Spleen (tissue), 11 donors: ENCODE measurements around the gene OTX2. TPM values are rescaled to one million over a fixed set of nuclear protein-coding genes. Genes with fewer than 3 reads are reported as not detected.

Source experiments
- DNase-seq: peaks from one replicate; pipeline ENCODE4 v3.0.0-alpha.2; 2020
- H3K27ac ChIP-seq, 8 donors: fragments of 200-600 bp; sonication (generic) in 7 of 8; 1 replicate in 4 of 8; 2 replicates in 4 of 8; pipeline versions ENCODE4 v1.5.0 to v1.8.0; 2016 to 2021; ENCODE audit warnings: inconsistent platforms in 4 of 8, mild to moderate bottlenecking in 4 of 8, moderate library complexity in 1 of 8
- H3K27me3 ChIP-seq, 7 donors: fragments of 200-600 bp; sonication (generic) in 6 of 7; replicated peaks in 1 of 7; 1 replicate in 4 of 7; 2 replicates in 3 of 7; pipeline versions ENCODE4 v1.5.0 to v1.8.0; 2016 to 2021; ENCODE audit warnings: inconsistent platforms in 3 of 7, mild to moderate bottlenecking in 1 of 7
- H3K36me3 ChIP-seq, 6 donors: fragments of 200-600 bp; sonication (generic) in 5 of 6; 1 replicate in 4 of 6; 2 replicates in 2 of 6; pipeline versions ENCODE4 v1.5.0 to v1.8.0; 2016 to 2021; ENCODE audit warnings: inconsistent platforms in 2 of 6
- H3K4me1 ChIP-seq, 6 donors: fragments of 200-600 bp; sonication (generic) in 5 of 6; 1 replicate in 3 of 6; 2 replicates in 3 of 6; pipeline versions ENCODE4 v1.5.0 to v1.8.0; 2016 to 2021; ENCODE audit warnings: inconsistent platforms in 3 of 6
- H3K4me3 ChIP-seq, 8 donors: fragments of 200-600 bp; sonication (generic) in 7 of 8; 1 replicate in 4 of 8; 2 replicates in 4 of 8; pipeline versions ENCODE4 v1.5.0 to v1.8.0; 2016 to 2021; ENCODE audit warnings: inconsistent platforms in 4 of 8, mild to moderate bottlenecking in 4 of 8, moderate library complexity in 2 of 8
- H3K9me3 ChIP-seq, 8 donors: fragments of 200-600 bp; sonication (generic) in 7 of 8; 1 replicate in 4 of 8; 2 replicates in 4 of 8; pipeline versions ENCODE4 v1.5.0 to v1.8.0; 2016 to 2021; ENCODE audit warnings: inconsistent platforms in 4 of 8
- CTCF ChIP-seq, 11 experiments: fragments of 200-600 bp in 7 of 11; fragments of 450-650 bp in 4 of 11; sonication (generic) in 4 of 11; IDR thresholded peaks in 8 of 11; conservative IDR thresholded peaks in 3 of 11; 1 replicate in 7 of 11; 2 replicates in 4 of 11; pipeline versions ENCODE4 v1.4.0 to v1.8.0; 2016 to 2021; ENCODE audit warnings: antibody characterized with exemption in 11 of 11, inconsistent platforms in 4 of 11, mild to moderate bottlenecking in 1 of 11
- POLR2A ChIP-seq, 3 donors: fragments of 450-650 bp; IDR thresholded peaks; one replicate each; pipeline ENCODE4 v1.5.1; 2017; ENCODE audit warnings: antibody characterized with exemption in 3 of 3, mild to moderate bottlenecking in 1 of 3
- POLR2AphosphoS5 ChIP-seq, 3 donors: sonication (generic); formaldehyde crosslinking; IDR thresholded peaks; one replicate each; pipeline ENCODE4 v1.5.1; 2017; ENCODE audit warnings: antibody characterized with exemption in 3 of 3
- WGBS, 5 donors: extraction: QIAGEN DNeasy Blood & Tissue Kit in 3 of 5; methylation state at CpG; one replicate each; pipeline versions ENCODE4 v1.1.5 to v1.1.7; 2013 to 2018; 5-methylcytosine and 5-hydroxymethylcytosine counted together
- intact Hi-C: fragments of 100-400 bp; cut with DNase I; formaldehyde crosslinking; loops from one replicate; pipeline ENCODE4 v1.15.0; 2023; ENCODE audit warnings: low total_unique reads
- polyA plus RNA-seq, 3 donors: library from polyadenylated mRNA; stranded (reverse); fragments of 200-250 nt; gene quantifications; one replicate each; pipeline ENCODE4 v1.2.1, GENCODE V29; 2013
- total RNA-seq, 7 donors: library from RNA; depleted of rRNA in 3 of 7; stranded (reverse); fragments of >200 nt in 3 of 7; fragmentation: NEBNext Ultra II Directional in 4 of 7; extraction: Animal tissue kit (Norgen Biotek cat#: 25700) in 4 of 7; gene quantifications; one replicate each; pipeline versions ENCODE4 v1.1.0 to v1.2.1, GENCODE V29; 2016 to 2021
- donor health status: healthy with polysubstance abuse.
- donor health status: DM: no; HTN: no; CAD: no; lungs with moderate emphysema.
- donor health status: DM: no; HTN: no; CAD: no.
- donor health status: Bipolar disorder and iron deficiency.
- donor health status: healthy.
- donor health status: DM: no; HTN: no; CAD: no.
- donor health status: DM: yes; HTN: yes; CAD: no.

OTX2 gene
- total and polyA plus RNA-seq, 10 donors: not detected

GRCh38 chr14:56759633-56760032, 50.6 kb downstream of the OTX2 start:
- Histone ChIP-seq H3K27ac (no peak overlapping the region), H3K9me3 (no peaks in the 10 kb centered on the region), H3K27me3 (peaks cover 0 to 14% (median 0%) of the 10 kb centered on the region in 7 donors), H3K4me1 (no peaks in the 10 kb centered on the region), H3K36me3 (no peaks in the 10 kb centered on the region), H3K4me3 (no peak overlapping the region)
- 71 to 83% (median 74%) methylated on average over 2 of the region's 2 CpGs for WGBS, 5 donors
- no peak for DNase-seq
- TF ChIP-seq CTCF (IDR thresholded peaks at IDR 0.05 in 8 of 11, conservative IDR thresholded peaks at IDR 0.05 in 3 of 11) (no peak), POLR2A (IDR thresholded peaks at IDR 0.05) (no peak), POLR2AphosphoS5 (IDR thresholded peaks at IDR 0.05) (no peak)
- intact Hi-C loops: no loop called here

- H3K36me3 ChIP-seq: no peaks in the 10 kb centered on the region
- TF ChIP-seq CTCF (IDR thresholded peaks at IDR 0.05 in 8 of 11, conservative IDR thresholded peaks at IDR 0.05 in 3 of 11): no peak
- TF ChIP-seq POLR2AphosphoS5 (IDR thresholded peaks at IDR 0.05): no peak
- TF ChIP-seq POLR2A (IDR thresholded peaks at IDR 0.05): no peak
- WGBS, 5 donors: 65 to 76% (median 72%) methylated on average over 5 of the region's 5 CpGs
- no peak overlapping the region for H3K27ac ChIP-seq
- peaks cover 0 to 17% (median 0%) of the 10 kb centered on the region in 7 donors for H3K27me3 ChIP-seq
- intact Hi-C loops: no loop called here
- no peaks in the 10 kb centered on the region for H3K4me1 ChIP-seq
- no peaks in the 10 kb centered on the region for H3K9me3 ChIP-seq
- no peak for DNase-seq
- H3K4me3 ChIP-seq: no peak overlapping the region
Measured at GRCh38 chr14:56759094-56759493, 51.2 kb downstream of the OTX2 start.

GRCh38 chr14:56754921-56755320, 55.4 kb downstream of the OTX2 start:
- intact Hi-C loops: no loop called here
- H3K27ac ChIP-seq: no peak overlapping the region
- H3K4me3 ChIP-seq: no peak overlapping the region
- H3K36me3 ChIP-seq: no peaks in the 10 kb centered on the region
- DNase-seq: no peak
- no peaks in the 10 kb centered on the region for H3K4me1 ChIP-seq
- TF ChIP-seq CTCF (IDR thresholded peaks at IDR 0.05 in 8 of 11, conservative IDR thresholded peaks at IDR 0.05 in 3 of 11): no peak
- no peak for TF ChIP-seq POLR2A (IDR thresholded peaks at IDR 0.05)
- no peak for TF ChIP-seq POLR2AphosphoS5 (IDR thresholded peaks at IDR 0.05)
- H3K9me3 ChIP-seq: no peaks in the 10 kb centered on the region
- peaks cover 0 to 20% (median 0%) of the 10 kb centered on the region in 7 donors for H3K27me3 ChIP-seq
- 56 to 72% (median 59%) methylated on average over 3 of the region's 3 CpGs for WGBS, 5 donors

GRCh38 chr14:56753396-56753795, 56.9 kb downstream of the OTX2 start:
- Histone ChIP-seq H3K4me3 (no peak overlapping the region), H3K27ac (no peak overlapping the region), H3K9me3 (no peaks in the 10 kb centered on the region), H3K27me3 (peaks cover 0 to 20% (median 0%) of the 10 kb centered on the region in 7 donors), H3K4me1 (no peaks in the 10 kb centered on the region), H3K36me3 (no peaks in the 10 kb centered on the region)
- no peak for DNase-seq
- 80 to 85% (median 82%) methylated on average over 3 of the region's 3 CpGs for WGBS, 5 donors
- intact Hi-C loops: no loop called here
- TF ChIP-seq POLR2A (IDR thresholded peaks at IDR 0.05): no peak
- TF ChIP-seq POLR2AphosphoS5 (IDR thresholded peaks at IDR 0.05): no peak
- no peak for TF ChIP-seq CTCF (IDR thresholded peaks at IDR 0.05 in 8 of 11, conservative IDR thresholded peaks at IDR 0.05 in 3 of 11)
